Neuronal stem cell (in vitro differentiated cells): ENCODE results near the gene NLGN1.
A peak's percentile ranks its signal among the peaks of the same experiment; 100 is the strongest.

Source experiments
- DNase-seq: peaks from one replicate; pipeline ENCODE4 v3.0.0-alpha.2; 2013; ENCODE audit warnings: low spot score
- H2AFZ ChIP-seq: one replicate; pipeline ENCODE4 v1.6.1; 2013; ENCODE audit warnings: mild to moderate bottlenecking, low read length, inconsistent platforms
- H2AK5ac ChIP-seq: 2 replicates; pipeline ENCODE4 v1.6.1; 2013; ENCODE audit warnings: low read depth, mild to moderate bottlenecking, inconsistent platforms, low read length, moderate library complexity, mixed read lengths
- H2BK120ac ChIP-seq: 2 replicates; pipeline ENCODE4 v1.6.1; 2013; ENCODE audit warnings: low read depth, mild to moderate bottlenecking, inconsistent platforms, low read length, moderate library complexity, mixed read lengths
- H2BK12ac ChIP-seq: one replicate; pipeline ENCODE4 v1.6.1; 2013; ENCODE audit warnings: low read length, inconsistent platforms
- H2BK15ac ChIP-seq: 2 replicates; pipeline ENCODE4 v1.6.1; 2013; ENCODE audit warnings: mild to moderate bottlenecking, low read length, inconsistent platforms, mixed read lengths
- H2BK5ac ChIP-seq: one replicate; pipeline ENCODE4 v1.6.1; 2013; ENCODE audit warnings: inconsistent platforms, mild to moderate bottlenecking, low read length, moderate library complexity
- H3K14ac ChIP-seq: one replicate; pipeline ENCODE4 v1.6.1; 2013; ENCODE audit warnings: low read length, inconsistent platforms
- H3K18ac ChIP-seq: 2 replicates; pipeline ENCODE4 v1.6.1; 2013; ENCODE audit warnings: low read length, inconsistent platforms
- H3K23ac ChIP-seq: 2 replicates; pipeline ENCODE4 v1.6.1; 2013; ENCODE audit warnings: low read depth, mild to moderate bottlenecking, mixed read lengths, low read length, inconsistent platforms; ENCODE audit not compliant: poor library complexity
- H3K27ac ChIP-seq: replicated peaks from 3 replicates; pipeline ENCODE4 v1.5.1; 2013; ENCODE audit warnings: low read length, inconsistent platforms
- H3K27me3 ChIP-seq, 3 experiments: 2 replicates each; pipeline ENCODE4 v1.6.1; 2013; ENCODE audit warnings: low read length in 3 of 3, mild to moderate bottlenecking in 2 of 3, inconsistent platforms in 1 of 3, low read depth in 1 of 3, mixed read lengths in 1 of 3, moderate library complexity in 1 of 3; ENCODE audit not compliant: control insufficient read depth in 3 of 3, insufficient read depth in 3 of 3
- H3K36me3 ChIP-seq, 2 donors: replicated peaks in 1 of 2; 2 replicates each; pipeline ENCODE4 v1.6.1; 2013; ENCODE audit warnings: low read length in 2 of 2; ENCODE audit not compliant: control insufficient read depth in 2 of 2, insufficient read depth in 2 of 2
- H3K4ac ChIP-seq: 2 replicates; pipeline ENCODE4 v1.6.1; 2013; ENCODE audit warnings: inconsistent platforms, mild to moderate bottlenecking, low read length, moderate library complexity
- H3K4me1 ChIP-seq, 2 donors: 1 replicate in 1 of 2; 2 replicates in 1 of 2; pipeline ENCODE4 v1.6.1; 2013; ENCODE audit warnings: low read length in 2 of 2, low read depth in 1 of 2; ENCODE audit not compliant: control insufficient read depth in 2 of 2, insufficient read depth in 1 of 2
- H3K4me2 ChIP-seq: one replicate; pipeline ENCODE4 v1.6.1; 2013; ENCODE audit warnings: mild to moderate bottlenecking, low read length, inconsistent platforms; ENCODE audit not compliant: insufficient read depth, poor library complexity, severe bottlenecking
- H3K4me3 ChIP-seq, 2 donors: 2 replicates each; pipeline ENCODE4 v1.5.1; 2013; ENCODE audit warnings: low read length in 2 of 2, mild to moderate bottlenecking in 2 of 2, inconsistent platforms in 1 of 2, moderate library complexity in 1 of 2
- H3K79me1 ChIP-seq: one replicate; pipeline ENCODE4 v1.6.1; 2013; ENCODE audit warnings: low read depth, mild to moderate bottlenecking, inconsistent platforms, low read length, moderate library complexity
- H3K9ac ChIP-seq: one replicate; pipeline ENCODE4 v1.6.1; 2013; ENCODE audit warnings: mild to moderate bottlenecking, low read depth, low read length, inconsistent platforms; ENCODE audit not compliant: poor library complexity
- H3K9me3 ChIP-seq, 2 donors: replicated peaks in 1 of 2; 2 replicates each; pipeline versions ENCODE3 to v1.6.1; 2013; ENCODE audit warnings: low read length in 2 of 2, mild to moderate bottlenecking in 2 of 2, inconsistent platforms in 1 of 2, low read depth in 1 of 2, mixed read lengths in 1 of 2, moderate library complexity in 1 of 2; ENCODE audit not compliant: control insufficient read depth in 2 of 2, insufficient read depth in 1 of 2
- H4K8ac ChIP-seq: one replicate; pipeline ENCODE4 v1.6.1; 2013; ENCODE audit warnings: low read depth, mild to moderate bottlenecking, inconsistent platforms, low read length, moderate library complexity
- H4K91ac ChIP-seq: one replicate; pipeline ENCODE4 v1.6.1; 2013; ENCODE audit warnings: low read length, low read depth, mild to moderate bottlenecking, inconsistent platforms; ENCODE audit not compliant: poor library complexity
- WGBS, 2 donors: extraction: QIAGEN DNeasy Blood & Tissue Kit; methylation state at CpG; one replicate each; pipeline ENCODE4 v1.1.7; 2013; ENCODE audit warnings: missing lambda C conversion rate in 2 of 2, mixed read lengths in 1 of 2; ENCODE audit not compliant: insufficient read length in 2 of 2, insufficient replicate concordance in 1 of 2; ENCODE audit errors: extremely low coverage in 2 of 2; 5-methylcytosine and 5-hydroxymethylcytosine counted together

The NLGN1 gene

DNA sequence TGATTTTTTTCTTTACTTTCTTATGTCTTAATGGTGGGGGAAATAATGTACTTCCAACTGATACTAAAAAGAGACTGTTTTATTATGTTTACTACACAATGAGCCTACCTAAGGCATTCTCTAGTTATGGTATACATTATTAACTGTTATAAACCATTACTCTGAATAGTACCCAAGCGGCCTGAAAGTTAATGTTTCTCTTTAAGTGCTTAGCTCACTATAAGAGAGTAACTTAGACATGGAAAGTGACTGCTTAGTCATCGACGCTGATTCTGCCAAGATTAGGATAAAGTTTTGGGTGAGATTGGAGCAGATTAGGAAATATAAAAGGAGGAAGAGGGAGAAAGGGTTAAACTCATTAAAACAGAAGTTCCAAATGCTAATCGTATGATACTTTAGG, 365.0 kb downstream of the NLGN1 start:
- Histone ChIP-seq H3K27ac (no peak overlapping the region), H3K14ac (no peak overlapping the region), H3K36me3 (no peaks in the 10 kb centered on the region), H2BK5ac (no peak overlapping the region), H2BK15ac (no peak overlapping the region), H2AK5ac (no peak overlapping the region), H3K27me3 (no peaks in the 10 kb centered on the region), H4K91ac (no peak overlapping the region), H2BK120ac (no peak overlapping the region), H3K18ac (no peak overlapping the region), H3K9me3 (peaks cover 0 to 3% of the 10 kb centered on the region in 2 donors), H3K9ac (no peak overlapping the region), H3K79me1 (no peaks in the 10 kb centered on the region), H4K8ac (no peak overlapping the region), H3K4me2 (no peak overlapping the region), H2AFZ (no peak overlapping the region), H2BK12ac (no peak overlapping the region), H3K4me1 (peaks cover 0 to 3% of the 10 kb centered on the region in 2 donors), H3K23ac (no peak overlapping the region), H3K4ac (no peak overlapping the region), H3K4me3 (no peak overlapping the region)
- DNase-seq = no peak
- no CpG with 5 or more reads among the region's 4 CpGs for WGBS, 2 donors

DNA sequence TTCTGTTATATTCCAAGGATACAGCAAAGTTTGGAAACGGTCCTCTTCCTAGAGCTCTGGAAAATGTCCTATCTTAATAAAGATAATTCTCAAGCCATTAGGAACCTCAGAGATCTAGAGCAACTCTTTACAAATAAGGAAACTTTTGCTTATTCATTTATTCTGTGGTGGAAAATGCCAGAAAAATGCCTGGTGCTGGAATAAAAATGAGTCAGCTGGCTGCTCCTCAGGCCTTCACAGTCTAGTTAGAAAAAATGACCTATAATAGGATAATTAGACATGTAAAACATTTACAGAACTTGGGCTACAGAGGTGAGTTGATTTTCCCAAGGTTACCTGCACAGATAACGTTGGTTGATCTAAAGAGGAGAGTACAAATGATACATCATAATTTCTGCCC, 372.5 kb downstream of the NLGN1 start:
- Histone ChIP-seq H3K4me1 (peaks cover 2 to 5% of the 10 kb centered on the region in 2 donors), H2BK12ac (no peak overlapping the region), H4K8ac (no peak overlapping the region), H3K18ac (no peak overlapping the region), H3K9ac (no peak overlapping the region), H2BK120ac (no peak overlapping the region), H3K14ac (no peak overlapping the region), H3K4ac (no peak overlapping the region), H2BK5ac (no peak overlapping the region), H3K27me3 (no peaks in the 10 kb centered on the region), H3K4me2 (no peak overlapping the region), H4K91ac (no peak overlapping the region), H2AFZ (no peak overlapping the region), H2AK5ac (no peak overlapping the region), H3K23ac (no peak overlapping the region), H3K9me3 (peaks cover 0 to 4% of the 10 kb centered on the region in 2 donors), H3K79me1 (no peaks in the 10 kb centered on the region), H3K36me3 (no peaks in the 10 kb centered on the region), H3K4me3 (no peak overlapping the region), H2BK15ac (no peak overlapping the region), H3K27ac (no peak overlapping the region)
- WGBS, 2 donors = no CpG with 5 or more reads among the region's 2 CpGs
- DNase-seq = no peak

DNA sequence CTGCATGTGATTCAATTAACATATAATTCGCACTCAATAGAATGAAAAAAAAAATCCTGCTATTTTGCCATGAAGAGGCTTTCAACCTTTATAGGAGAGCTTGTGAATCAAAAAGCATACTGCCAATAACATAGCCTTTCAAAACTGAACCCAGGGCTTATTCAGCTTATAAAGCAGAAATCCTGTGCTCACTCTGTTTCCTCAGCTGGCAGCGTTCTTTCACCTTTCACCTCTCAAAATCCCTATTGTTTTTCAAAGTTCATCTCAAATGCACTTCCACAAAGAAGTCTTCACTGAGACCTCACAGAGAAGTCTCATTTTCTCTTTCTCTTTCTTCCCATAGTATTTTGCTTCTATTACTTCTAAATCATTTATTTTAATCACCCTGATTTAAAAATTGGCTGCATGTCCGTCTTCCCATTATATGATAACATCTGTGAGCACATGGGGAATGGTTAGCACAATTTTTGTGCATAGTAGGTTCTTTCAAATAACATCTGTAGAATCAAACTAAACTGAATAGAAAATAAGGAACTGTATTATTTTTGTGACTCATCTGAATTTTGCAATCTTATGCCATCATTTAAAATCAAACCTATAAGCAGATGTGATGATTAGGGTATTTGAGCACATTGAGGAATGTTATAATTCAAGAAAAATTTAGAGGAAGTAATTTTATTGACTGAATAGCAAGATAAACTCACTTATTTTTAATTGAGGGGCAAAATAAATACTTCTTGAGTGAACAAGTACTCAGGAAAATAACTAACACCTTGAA, 373.4 kb downstream of the NLGN1 start:
- H4K91ac ChIP-seq = no peak overlapping the region
- H3K9me3 ChIP-seq = peaks cover 0 to 4% of the 10 kb centered on the region in 2 donors
- no peak overlapping the region for H3K9ac ChIP-seq
- no peak overlapping the region for H2BK5ac ChIP-seq
- no peak overlapping the region for H3K4me2 ChIP-seq
- no peak overlapping the region for H2BK15ac ChIP-seq
- no peak overlapping the region for H3K18ac ChIP-seq
- peak; percentile 21 for DNase-seq
- H2BK12ac ChIP-seq = no peak overlapping the region
- WGBS, 2 donors = no CpG with 5 or more reads among the region's 3 CpGs
- H3K27ac ChIP-seq = no peak overlapping the region
- no peaks in the 10 kb centered on the region for H3K27me3 ChIP-seq
- H2AFZ ChIP-seq = no peak overlapping the region
- H2AK5ac ChIP-seq = no peak overlapping the region
- H3K23ac ChIP-seq = no peak overlapping the region
- H3K4me1 ChIP-seq = peaks cover 2 to 5% of the 10 kb centered on the region in 2 donors
- no peak overlapping the region for H4K8ac ChIP-seq
- no peaks in the 10 kb centered on the region for H3K36me3 ChIP-seq
- H3K4ac ChIP-seq = no peak overlapping the region
- no peaks in the 10 kb centered on the region for H3K79me1 ChIP-seq
- H3K4me3 ChIP-seq = no peak overlapping the region
- H2BK120ac ChIP-seq = no peak overlapping the region
- H3K14ac ChIP-seq = no peak overlapping the region

DNA sequence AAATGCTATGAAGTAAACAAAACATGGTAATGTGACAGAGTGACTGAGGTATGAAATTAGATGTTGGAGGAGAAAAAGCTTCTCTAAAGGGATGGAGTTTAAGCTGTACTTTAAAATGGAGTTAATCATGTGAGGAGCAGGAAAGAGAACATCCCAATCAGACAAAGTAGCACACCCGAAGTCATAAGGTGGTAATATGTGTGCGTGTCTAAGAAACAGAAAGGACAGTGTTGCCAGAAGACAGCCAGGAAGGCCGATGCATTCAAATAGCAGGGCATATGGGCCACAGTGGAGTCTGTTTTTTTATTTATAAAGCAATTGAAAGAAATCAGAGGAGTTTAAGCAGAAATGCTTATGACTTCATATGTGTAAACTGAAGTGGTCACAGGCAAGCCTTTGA, 376.3 kb downstream of the NLGN1 start:
- no peak overlapping the region for H2AK5ac ChIP-seq
- H3K36me3 ChIP-seq = no peaks in the 10 kb centered on the region
- no peak overlapping the region for H4K8ac ChIP-seq
- H3K27ac ChIP-seq = no peak overlapping the region
- H3K14ac ChIP-seq = no peak overlapping the region
- H3K27me3 ChIP-seq = no peaks in the 10 kb centered on the region
- H2BK15ac ChIP-seq = no peak overlapping the region
- peaks cover 2 to 5% of the 10 kb centered on the region in 2 donors for H3K4me1 ChIP-seq
- no peak overlapping the region for H2BK5ac ChIP-seq
- no peak overlapping the region for H2BK120ac ChIP-seq
- no peaks in the 10 kb centered on the region for H3K79me1 ChIP-seq
- H3K4ac ChIP-seq = no peak overlapping the region
- H3K4me2 ChIP-seq = no peak overlapping the region
- no peak overlapping the region for H2AFZ ChIP-seq
- no peak for DNase-seq
- no peaks in the 10 kb centered on the region for H3K9me3 ChIP-seq
- no peak overlapping the region for H3K23ac ChIP-seq
- no CpG with 5 or more reads among the region's 3 CpGs for WGBS, 2 donors
- H3K4me3 ChIP-seq = no peak overlapping the region
- no peak overlapping the region for H4K91ac ChIP-seq
- H3K18ac ChIP-seq = no peak overlapping the region
- H3K9ac ChIP-seq = no peak overlapping the region
- no peak overlapping the region for H2BK12ac ChIP-seq
